A673 (cell line): ENCODE results near the gene ZZZ3.

Experiments used
- CTCF ChIP-seq: fragments of 300-800, 200-600 bp; sonication (generic); conservative IDR thresholded peaks from 2 replicates; pipeline ENCODE4 v1.5.1; 2017; ENCODE audit warnings: low read depth, mild to moderate bottlenecking, antibody characterized with exemption, low read length, moderate library complexity, mixed read lengths
- EZH2 ChIP-seq: fragments of 200-600 bp; sonication (generic); IDR thresholded peaks from 2 replicates; pipeline ENCODE4 v1.6.1; 2017; ENCODE audit warnings: borderline replicate concordance, low read depth, mild to moderate bottlenecking, mixed read lengths, antibody characterized with exemption, low read length; ENCODE audit not compliant: poor library complexity, severe bottlenecking

DNA sequence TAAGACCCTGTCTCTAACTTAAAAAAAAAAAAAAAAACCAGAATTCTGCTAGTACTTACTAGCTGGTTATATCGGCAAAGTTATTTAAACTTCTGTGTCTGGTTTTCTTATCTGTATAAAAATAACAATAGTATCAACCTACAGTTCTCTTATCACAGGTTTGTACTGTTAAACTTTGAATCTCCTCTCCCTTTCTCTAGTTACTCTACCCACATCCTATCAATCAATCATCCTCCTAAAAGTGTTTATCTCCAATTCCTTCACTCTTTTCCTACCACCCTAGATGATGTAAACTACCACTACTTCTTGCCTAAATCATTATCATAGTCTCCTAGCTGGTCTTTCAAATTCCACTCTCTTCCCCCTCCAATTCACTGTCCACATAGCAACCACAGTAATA is 49.6 kb upstream of the ZZZ3 start:
- no peak for TF ChIP-seq CTCF
- TF ChIP-seq EZH2 = no peak
